Liver (tissue), 3 donors: ENCODE data around the gene RFX8.

Experiments
- CTCF ChIP-seq: fragments of 150-350 bp; IDR thresholded peaks from 2 replicates; pipeline ENCODE4 v1.5.1; 2017; ENCODE audit warnings: improper control_type of control experiment, low read depth, low read length; ENCODE audit not compliant: missing input control
- EGR1 ChIP-seq, 2 donors: IDR thresholded peaks; 2 replicates each; pipeline ENCODE4 v1.6.1; 2016 to 2018; ENCODE audit warnings: antibody characterized with exemption in 2 of 2, low read depth in 2 of 2
- FOXA1 ChIP-seq: IDR thresholded peaks from 2 replicates; pipeline ENCODE4 v1.6.1; 2016; ENCODE audit warnings: antibody characterized with exemption
- HNF4G ChIP-seq: IDR thresholded peaks from 2 replicates; pipeline ENCODE4 v1.6.1; 2016; ENCODE audit warnings: antibody characterized with exemption
- JUND ChIP-seq, 2 donors: IDR thresholded peaks; 2 replicates each; pipeline ENCODE4 v1.6.1; 2016; ENCODE audit warnings: antibody characterized with exemption in 2 of 2
- MAX ChIP-seq: IDR thresholded peaks from 2 replicates; pipeline ENCODE4 v1.6.1; 2016; ENCODE audit warnings: antibody characterized with exemption
- NR2F2 ChIP-seq: IDR thresholded peaks from 2 replicates; pipeline ENCODE4 v1.6.1; 2016; ENCODE audit warnings: antibody characterized with exemption
- REST ChIP-seq: IDR thresholded peaks from 2 replicates; pipeline ENCODE4 v1.6.1; 2016; ENCODE audit warnings: antibody characterized with exemption, mild to moderate bottlenecking
- SP1 ChIP-seq: IDR thresholded peaks from 2 replicates; pipeline ENCODE4 v1.6.1; 2018; ENCODE audit warnings: antibody characterized with exemption, mild to moderate bottlenecking
- TAF1 ChIP-seq: conservative IDR thresholded peaks from 2 replicates; pipeline ENCODE4 v1.6.1; 2016; ENCODE audit warnings: antibody characterized with exemption, mild to moderate bottlenecking
- ZBTB33 ChIP-seq: IDR thresholded peaks from 2 replicates; pipeline ENCODE4 v1.6.1; 2016; ENCODE audit warnings: antibody characterized with exemption
- donor health status: healthy.
- donor health status: healthy.

- no peak for TF ChIP-seq FOXA1
- no peak for TF ChIP-seq CTCF
- no peak for TF ChIP-seq MAX
- TF ChIP-seq ZBTB33: no peak
- no peak for TF ChIP-seq EGR1 (IDR thresholded peaks at IDR 0.05; ENCODE audit: low read depth in 2 of 2)
- TF ChIP-seq HNF4G: no peak
- no peak for TF ChIP-seq SP1
- TF ChIP-seq TAF1: no peak
- no peak for TF ChIP-seq REST
- TF ChIP-seq NR2F2: no peak
- TF ChIP-seq JUND (IDR thresholded peaks at IDR 0.05): no peak
Measured at GRCh38 chr2:101361121-101361520, 113.8 kb downstream of the RFX8 start.
